HL-60/S4 treated with phorbol 12-myristate 13-acetate at 8.2 ng/mL for 4 days and 3 days (cell line): ENCODE results near the gene ZSCAN10.
"Not testable (repeated sequence)": the region's sequence is repeated elsewhere in the genome, so short reads cannot be mapped to it uniquely, and the experiment has no call there.

Source experiments
- in situ Hi-C: fragments of 300-500 bp; cut with MboI; formaldehyde crosslinking; loops from 2 replicates; pipeline ENCODE4 v1.15.0; 2022; ENCODE audit warnings: low sequenced_read_pairs

The ZSCAN10 gene

DNA sequence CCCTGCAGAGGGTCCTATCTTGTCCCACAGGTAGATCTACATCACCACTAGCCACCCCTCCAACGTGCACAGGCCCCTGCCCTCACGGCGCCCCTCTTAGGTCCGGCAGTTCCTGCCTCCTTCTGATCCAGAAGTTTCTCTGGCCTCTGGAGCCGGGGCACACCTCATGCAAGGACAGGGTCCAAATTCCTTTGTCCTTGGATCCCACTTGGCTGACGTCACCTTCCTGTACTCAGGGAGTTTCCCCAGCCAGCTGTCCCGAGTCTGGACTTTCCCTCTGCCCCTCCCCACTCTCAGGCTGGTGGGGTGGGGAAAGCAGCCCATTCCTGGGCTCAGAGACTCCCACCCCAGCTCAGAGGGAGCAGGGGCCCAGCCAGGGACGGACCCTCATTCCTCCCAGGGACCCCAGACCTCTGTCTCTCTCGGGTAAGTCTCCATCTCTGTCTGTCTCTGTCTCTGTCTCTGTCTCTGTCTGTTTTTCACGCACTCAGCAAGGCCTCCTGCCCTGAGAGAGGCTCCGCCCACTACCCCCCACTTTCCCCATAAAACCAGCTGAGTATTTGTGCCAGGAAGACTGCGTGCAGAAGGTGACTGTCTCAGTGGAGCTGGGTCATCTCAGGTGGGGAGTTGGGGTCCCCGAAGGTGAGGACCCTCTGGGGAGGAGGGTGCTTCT lies 33.9 kb downstream of the ZSCAN10 start, which contains the start of gene IL32:
IL32 (plus strand) TSS at position 572 of the 673 bp plus-strand sequence. CDS start 172 bp downstream, outside the sequence.
- in situ Hi-C loops = no loop called here

DNA sequence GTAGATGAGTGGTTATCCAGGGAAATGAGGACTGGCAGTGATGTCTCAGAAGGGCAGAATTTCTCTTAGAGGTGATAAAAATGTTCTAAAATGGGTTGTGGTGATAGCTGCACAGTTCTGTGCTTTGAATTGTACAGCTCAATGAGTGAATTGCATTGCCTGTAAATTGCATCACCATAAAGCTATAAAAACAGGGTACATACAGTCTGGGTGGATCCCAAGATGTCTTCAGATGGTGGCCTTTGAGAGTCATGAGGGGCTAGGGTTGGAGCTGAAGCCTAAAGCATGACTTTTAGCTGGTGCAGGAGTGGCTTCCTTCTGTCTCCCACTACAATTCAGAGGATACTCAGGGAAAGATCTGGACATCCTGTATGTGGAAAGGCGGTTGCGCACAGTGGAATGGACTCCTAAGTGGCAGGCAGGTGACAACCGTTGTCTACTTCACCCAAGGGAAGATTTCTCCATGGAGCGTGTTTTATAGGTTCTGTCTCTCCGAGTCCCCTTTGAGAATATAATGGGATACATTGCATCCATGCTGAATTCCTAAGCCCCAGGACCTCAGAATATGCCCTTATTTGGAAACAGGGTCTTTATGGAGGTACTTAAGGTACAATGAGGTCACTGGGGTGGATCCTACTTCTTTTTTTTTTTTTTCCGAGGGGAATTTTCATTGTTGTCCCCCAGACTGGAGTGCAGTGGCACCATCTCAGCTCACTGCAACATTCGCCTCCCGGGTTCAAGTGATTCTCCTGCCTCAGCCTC lies 35.3 kb downstream of the ZSCAN10 start:
- in situ Hi-C loops = no loop called here

DNA sequence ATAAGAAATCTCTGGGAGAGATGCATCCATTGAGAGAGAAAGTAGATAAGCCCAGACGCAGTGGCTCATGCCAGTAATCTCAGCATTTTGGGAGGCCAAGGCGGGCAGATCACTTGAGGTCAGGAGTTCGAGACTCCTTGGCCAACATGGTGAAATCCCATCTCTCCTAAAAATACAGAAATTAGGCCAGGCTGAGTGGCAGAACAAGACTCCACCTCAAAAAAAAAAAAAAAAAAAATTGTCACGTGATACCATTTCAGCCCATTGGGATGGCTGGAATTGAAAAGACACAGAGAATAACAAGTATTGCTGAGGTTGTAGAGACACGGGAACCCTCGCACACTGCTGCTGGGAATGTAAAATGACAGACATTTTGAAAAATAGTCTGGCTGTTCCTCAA lies 36.5 kb downstream of the ZSCAN10 start:
- in situ Hi-C loops = no loop called here

DNA sequence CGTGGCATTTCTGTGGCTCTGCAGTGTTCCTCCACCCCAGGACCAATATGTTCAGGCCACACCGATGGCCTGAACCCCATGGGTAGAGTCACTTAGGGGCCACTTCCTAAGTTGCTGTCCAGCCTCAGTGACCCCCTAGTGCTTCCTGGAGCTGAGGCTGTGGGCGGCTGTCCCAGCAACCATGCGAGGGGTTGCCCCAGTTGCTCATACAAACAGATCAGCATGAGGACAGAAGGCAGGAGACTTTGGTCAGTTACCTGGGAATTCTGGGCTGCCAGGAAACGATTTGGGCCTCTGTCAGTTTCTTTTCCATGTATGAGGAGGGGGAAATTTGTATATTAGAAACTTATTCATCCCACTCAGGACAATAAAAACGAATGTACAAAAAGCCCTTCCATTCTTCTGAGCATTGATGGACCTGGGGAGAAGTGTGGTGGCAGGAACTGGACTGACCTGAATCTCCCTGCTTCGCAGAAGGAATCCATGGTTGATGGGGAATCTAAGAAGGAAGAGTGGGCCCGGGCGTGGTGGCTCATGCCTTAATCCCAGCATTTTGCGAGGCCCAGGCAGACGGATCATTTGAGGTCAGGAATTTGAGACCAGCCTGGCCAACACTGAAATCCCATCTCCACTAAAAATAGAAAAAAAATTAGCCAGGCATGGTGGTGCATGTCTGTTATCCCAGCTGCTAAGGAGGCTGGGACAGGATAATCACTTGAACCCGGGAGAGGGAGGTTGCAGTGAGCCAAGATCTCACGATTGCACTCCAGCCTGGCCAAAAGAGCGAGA lies 38.6 kb downstream of the ZSCAN10 start:
- in situ Hi-C loops = no loop called here

DNA sequence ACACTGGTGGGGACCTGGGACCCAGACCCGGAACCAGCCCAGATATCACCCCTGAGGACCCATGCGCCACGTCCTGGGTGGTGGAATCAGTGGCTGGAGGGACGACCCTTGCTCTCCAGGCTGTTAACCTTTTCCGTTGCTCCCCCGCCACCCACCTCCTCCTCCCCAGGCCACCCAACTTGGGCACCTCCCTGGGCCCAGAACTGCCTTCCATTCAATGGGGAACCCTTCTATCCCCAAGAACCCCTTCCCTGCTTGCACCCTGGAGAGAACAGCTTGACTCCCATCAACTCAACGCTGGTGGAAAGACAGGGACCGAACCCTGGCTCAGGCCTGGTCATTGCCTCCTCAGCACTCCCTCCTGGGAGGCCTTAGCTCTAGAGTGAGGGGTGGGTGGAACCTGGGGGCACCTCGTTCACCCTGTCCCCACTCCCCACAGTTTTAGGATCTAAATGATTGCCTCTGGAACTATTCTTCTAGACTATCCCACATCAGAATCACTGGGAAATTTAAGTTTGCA lies 39.3 kb downstream of the ZSCAN10 start:
- in situ Hi-C loops = no loop called here

DNA sequence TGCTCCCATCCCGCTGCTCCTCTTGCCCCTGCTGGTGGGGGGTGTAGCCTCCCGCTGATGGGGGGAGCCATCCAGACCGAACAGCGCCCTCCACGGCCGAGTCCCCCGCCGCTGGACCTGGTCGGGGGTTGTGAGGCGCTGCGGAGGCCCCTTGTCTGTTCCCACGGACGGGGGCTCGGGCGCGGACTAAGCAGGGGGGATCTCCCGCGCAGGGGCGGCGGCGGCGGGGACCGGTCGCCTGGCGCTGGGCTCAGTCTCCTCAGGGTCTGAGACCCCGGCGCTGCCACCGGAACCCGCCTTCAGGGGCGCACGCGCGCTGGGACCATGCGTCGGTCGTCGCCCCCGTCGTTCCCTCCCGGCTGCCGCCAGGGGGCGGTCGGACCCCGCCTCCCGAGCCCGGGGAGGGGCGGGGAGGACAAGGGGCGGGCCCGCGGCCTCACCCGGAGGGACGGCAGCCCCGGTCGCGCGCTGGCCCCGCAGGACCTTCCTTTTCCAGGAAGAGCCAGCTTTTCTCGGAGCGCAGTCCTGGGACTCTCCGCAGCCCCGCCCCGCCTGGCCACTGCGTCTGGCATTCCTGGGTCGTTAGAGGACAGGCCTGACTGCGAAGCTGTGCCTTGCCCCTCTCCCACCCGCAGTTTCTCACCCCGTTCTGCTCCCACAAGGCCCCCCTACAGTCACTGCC lies 39.9 kb downstream of the ZSCAN10 start:
- in situ Hi-C loops = no loop called here

DNA sequence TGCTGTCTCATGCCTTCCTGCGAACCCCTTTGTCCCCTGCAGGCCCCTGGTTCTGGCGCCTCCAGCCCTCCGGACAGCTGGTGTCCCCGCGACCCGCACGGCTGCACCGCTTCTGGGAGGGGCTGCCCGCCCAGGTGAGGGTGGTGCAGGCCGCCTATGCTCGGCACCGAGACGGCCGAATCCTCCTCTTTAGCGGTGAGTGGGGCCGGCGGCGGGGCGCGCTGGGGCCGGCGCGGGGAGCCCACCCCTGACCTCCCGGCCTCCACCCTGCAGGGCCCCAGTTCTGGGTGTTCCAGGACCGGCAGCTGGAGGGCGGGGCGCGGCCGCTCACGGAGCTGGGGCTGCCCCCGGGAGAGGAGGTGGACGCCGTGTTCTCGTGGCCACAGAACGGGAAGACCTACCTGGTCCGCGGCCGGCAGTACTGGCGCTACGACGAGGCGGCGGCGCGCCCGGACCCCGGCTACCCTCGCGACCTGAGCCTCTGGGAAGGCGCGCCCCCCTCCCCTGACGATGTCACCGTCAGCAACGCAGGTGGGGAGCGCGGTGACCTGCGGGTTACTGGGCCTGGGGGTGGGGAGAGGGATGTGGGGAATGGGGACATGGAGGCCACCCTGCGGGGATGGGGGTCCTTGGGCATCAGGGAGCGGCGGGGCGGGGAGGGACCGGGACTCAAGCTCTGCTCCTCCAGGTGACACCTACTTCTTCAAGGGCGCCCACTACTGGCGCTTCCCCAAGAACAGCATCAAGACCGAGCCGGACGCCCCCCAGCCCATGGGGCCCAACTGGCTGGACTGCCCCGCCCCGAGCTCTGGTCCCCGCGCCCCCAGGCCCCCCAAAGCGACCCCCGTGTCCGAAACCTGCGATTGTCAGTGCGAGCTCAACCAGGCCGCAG lies 40.7 kb downstream of the ZSCAN10 start:
- in situ Hi-C loops = no loop called here

DNA sequence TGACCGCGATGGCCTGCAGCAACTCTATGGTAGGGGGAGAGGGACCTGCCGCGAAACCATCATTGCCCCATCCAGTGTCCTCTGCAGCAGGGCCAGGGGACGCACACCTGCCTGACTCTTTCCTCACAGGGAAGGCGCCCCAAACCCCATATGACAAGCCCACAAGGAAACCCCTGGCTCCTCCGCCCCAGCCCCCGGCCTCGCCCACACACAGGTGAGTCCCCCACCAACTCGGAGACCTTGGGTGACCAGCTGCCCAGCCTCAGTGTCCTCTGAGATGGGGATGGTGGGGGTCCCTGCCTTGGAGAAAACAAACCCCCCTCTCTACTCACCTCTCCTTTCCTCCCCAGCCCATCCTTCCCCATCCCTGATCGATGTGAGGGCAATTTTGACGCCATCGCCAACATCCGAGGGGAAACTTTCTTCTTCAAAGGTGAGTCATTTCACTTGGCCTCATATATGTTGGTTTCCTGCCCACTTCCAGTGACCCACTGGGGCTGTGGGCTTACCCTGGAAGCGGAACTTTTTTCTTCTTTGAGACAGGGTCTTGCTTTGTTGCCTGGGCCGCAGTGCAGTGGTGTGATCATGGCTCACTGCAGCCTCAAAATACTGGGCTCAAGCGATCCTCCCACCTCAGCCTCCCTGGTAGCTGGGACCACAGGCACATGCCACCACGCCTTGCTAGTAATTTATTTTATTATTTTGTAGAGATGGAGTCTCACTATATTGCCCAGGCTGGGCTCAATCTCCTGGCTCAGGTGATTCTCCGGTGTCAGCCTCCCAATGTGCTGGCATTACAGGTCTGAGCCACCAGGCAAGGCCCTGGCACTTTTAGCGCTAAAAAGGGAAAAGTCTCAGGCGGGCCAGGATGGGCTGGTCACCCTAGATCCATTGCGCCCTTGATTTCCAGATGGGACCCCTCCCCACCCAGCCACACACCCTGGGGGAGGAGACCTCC lies 41.6 kb downstream of the ZSCAN10 start:
- in situ Hi-C loops = no loop called here

DNA sequence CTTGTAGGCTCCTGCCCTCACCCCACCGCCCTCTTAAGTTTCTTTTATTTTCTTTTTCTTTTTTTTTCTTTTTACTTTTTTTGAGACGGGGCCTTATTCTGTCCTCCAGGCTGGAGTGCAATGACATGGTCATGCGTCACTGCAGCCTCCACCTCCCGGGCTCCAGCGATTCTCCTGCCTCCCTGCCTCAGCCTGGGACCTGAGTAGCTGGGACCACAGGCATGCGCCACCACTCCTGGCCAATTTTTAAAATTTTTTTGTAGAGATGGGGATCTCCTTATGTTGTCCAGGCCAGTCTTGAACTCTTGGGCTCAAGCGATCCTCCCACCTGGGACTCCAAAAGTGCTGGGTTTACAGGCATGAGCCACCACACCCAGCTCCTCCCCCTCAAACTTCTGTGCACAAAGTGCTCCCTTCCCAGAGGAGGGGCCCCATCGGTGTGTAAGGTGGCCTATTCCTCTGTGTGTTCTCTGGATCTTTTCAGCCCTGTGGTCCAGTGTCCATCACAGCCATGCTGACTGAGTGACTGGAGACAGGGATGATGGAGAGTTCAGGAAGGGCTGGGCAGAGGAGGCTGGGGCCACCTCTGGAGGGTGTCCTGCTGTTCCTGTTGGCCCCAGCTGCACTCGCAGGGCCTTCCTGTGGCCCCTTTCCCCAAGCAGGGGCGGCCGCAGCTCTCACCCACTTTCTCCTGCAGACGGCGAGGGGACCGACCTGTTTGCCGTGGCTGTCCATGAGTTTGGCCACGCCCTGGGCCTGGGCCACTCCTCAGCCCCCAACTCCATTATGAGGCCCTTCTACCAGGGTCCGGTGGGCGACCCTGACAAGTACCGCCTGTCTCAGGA lies 42.5 kb downstream of the ZSCAN10 start:
- in situ Hi-C loops = no loop called here

DNA sequence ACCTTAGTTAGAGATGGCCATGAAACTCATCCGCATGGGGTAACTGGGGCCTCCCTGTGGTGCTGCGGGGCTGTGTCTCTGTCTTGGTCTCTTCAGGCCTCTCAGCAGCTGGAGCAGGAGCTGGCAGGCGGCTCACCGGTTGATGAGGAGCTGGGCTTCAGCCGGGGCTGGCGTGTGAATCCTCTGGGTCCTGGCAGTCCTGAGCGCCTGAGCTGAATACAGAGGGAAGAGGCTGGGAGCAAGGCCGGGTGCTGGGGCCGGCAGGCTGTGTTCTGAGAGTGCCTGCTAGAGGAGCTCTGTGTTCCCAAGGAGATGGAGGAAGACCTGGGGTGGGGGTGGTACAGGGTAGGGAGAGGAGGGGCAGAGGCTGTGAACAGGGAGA lies 43.4 kb downstream of the ZSCAN10 start:
- in situ Hi-C loops = not testable (repeated sequence)

DNA sequence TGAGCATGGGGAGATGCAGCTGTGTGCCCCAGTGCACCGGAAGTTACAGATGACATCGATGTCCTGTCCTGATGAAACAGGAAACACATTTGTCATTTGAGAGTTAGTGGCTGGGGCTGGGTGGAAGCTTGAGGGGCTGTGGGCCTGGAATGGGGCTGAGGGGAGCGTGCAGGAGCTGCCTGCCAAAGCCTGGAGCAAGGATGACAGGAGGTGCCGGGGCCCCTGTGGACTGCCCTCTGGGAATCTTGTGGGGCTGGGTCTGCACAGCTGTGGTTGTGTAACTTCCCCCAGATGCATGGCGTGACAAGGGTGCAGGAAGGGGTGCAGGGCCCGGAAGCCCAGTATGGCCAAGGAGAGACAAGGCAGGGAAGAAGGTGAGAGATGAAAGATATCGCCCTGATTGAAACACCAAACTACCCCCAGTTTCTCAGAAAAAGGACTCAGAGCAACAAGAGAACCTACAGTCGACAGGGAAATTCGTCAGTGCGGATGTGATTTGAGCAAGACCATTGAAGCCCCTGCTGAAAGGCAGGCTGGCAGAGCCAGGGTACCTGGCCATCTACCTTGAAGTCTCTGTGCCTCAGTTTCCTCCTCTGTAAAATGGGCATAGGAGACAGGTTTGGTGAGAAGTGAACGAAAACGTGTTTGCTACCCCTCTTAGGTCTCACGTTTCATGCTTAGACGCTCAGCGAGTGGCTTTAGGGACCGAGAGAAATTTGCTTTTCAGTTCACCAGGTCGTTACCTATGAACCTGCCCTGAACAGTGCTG lies 43.9 kb downstream of the ZSCAN10 start:
- in situ Hi-C loops = no loop called here

DNA sequence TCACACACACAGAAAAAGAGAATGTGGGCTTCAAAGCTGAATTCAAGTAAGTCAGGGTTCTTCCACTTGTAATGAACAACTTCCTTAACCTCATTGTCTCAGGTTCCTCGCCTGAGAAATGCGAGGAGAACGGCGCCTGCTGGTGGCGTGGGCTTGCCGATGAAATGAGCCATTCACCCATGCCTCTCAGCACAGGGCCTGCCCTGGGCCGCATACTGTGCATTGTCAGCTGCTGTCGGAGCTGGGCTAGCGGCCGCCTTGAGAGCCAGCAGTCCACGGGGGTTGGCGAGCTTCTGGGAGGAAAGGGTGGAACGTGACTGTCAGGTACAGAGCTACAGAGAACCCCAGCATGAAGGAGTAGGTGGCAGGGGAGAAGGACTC lies 45.8 kb downstream of the ZSCAN10 start:
- in situ Hi-C loops = not testable (repeated sequence)

DNA sequence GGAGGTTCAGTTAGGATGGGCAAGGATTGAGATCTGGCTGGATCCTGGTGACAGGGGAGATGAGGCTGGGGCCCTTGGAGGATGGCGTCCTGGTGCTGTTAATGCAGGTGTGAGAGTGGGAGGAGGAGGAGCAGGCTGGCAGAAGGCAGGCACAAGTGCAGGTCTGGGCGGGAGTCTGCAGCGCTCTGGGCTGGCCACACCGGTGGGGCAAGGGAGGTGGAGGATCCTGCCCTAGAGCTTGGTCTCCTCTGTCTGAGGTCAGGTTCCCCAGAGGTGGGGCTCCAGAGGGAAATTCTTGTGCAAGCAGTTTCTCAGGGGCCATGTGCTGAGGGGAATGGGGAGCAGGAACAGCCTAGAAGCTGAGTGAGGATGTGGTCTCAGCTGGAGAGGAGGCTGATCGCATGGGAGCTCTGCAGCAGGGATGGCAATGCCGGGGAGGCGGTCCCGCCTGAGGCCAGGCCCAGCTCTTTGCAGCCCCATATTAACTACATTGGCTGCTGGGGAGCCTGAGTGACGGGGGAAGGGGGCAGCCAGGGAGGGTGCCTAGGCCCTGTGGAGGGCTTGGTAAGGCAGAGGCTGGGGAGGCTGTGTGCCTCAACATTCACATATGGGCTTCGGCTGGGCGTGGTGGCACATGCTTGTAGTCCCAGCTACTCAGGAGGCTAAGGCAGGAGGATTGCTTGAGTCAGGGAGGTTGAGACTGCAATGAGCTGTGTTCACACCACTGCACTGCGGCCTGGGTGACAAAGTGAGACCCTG lies 46.3 kb downstream of the ZSCAN10 start:
- in situ Hi-C loops = not testable (repeated sequence)

DNA sequence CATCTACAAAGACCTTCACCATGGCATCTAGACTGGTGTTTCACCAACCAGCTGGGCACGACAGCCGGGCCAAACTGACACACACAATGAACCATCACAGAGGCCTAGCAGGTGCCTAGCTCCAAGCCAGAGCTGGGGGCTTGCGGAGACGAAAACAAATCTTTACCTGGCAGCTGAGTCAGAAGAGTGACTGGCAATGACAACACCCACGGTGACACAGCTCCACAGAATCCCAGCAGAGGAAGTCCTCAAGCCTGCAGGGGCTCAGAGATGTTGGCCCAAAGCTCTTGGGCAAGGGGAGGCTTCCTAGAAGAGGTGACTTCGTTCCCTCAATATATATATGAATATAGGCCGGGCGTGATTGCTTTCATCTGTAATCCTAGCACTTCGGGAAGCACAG lies 47.6 kb downstream of the ZSCAN10 start:
- in situ Hi-C loops = no loop called here

DNA sequence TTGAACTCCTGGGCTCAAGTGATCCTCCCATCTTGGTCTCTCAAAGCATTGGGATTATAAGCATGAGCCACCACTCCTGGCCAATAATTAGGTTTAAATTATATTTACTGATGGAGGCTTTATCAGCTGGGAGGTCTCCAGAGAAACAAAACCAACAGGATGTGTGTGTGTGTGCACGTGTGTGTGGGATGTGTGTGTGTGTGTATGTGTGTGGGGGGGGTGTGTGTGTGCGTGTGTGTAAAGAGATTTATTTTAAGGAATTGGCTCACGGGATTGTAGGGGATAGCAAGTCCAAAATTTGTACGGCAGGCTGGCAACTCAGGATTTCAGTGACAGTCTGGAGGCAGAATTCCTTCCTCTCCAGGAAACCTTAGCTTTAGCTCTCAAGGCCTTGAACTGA lies 48.1 kb downstream of the ZSCAN10 start:
- in situ Hi-C loops = no loop called here

DNA sequence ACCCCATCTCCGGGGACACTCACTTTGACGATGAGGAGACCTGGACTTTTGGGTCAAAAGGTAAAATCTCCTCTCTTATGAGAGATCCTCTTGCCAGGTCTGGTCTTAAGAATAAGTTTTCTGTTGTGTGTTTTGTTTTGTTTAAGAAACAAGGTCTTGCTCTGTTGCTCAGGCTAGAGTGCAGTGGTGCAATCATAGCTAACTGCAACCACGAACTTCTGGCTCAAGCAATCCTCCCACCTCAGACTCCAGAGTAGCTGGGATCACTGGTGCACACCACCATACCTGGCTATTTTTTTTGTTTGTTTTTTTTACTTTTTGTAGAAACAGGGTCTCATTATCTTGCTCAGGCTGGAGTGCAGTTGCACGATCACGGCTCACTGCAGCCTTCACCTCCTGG lies 48.6 kb downstream of the ZSCAN10 start:
- in situ Hi-C loops = no loop called here
